Adipocyte (in vitro differentiated cells): ENCODE data around the gene LDLRAD3.
"Not testable (repeated sequence)": the region's sequence is repeated elsewhere in the genome, so short reads cannot be mapped to it uniquely, and the experiment has no call there.

Source experiments
- DNase-seq: peaks from one replicate; pipeline ENCODE4 v3.0.0-alpha.2; 2015; ENCODE audit warnings: low read depth
- H3K27me3 ChIP-seq: replicated peaks from 2 replicates; pipeline ENCODE4 v1.7.0; 2013; ENCODE audit warnings: mild to moderate bottlenecking, low read length, moderate library complexity; ENCODE audit not compliant: control insufficient read depth, insufficient read depth
- H3K36me3 ChIP-seq: 2 replicates; pipeline ENCODE4 v1.7.0; 2013; ENCODE audit warnings: low read length, mild to moderate bottlenecking, moderate library complexity; ENCODE audit not compliant: control insufficient read depth, insufficient read depth, severe bottlenecking
- H3K4me1 ChIP-seq: 2 replicates; pipeline ENCODE4 v1.7.0; 2013; ENCODE audit warnings: mild to moderate bottlenecking, low read length, moderate library complexity; ENCODE audit not compliant: control insufficient read depth, insufficient read depth
- H3K4me3 ChIP-seq: 2 replicates; pipeline ENCODE4 v1.7.0; 2013; ENCODE audit warnings: mild to moderate bottlenecking, low read length, moderate library complexity
- H3K9ac ChIP-seq: 2 replicates; pipeline ENCODE4 v1.7.0; 2013; ENCODE audit warnings: mild to moderate bottlenecking, low read length, moderate library complexity
- H3K9me3 ChIP-seq: 2 replicates; pipeline ENCODE4 v1.7.0; 2013; ENCODE audit warnings: mild to moderate bottlenecking, low read length, moderate library complexity; ENCODE audit not compliant: control insufficient read depth

The LDLRAD3 gene

GRCh38 chr11:36011574-36011973 is 67.7 kb downstream of the LDLRAD3 start:
- Histone ChIP-seq H3K4me1 (peaks cover 66% of the 10 kb centered on the region), H3K9me3 (no peaks in the 10 kb centered on the region), H3K36me3 (no peaks in the 10 kb centered on the region), H3K9ac (no peak overlapping the region), H3K27me3 (no peaks in the 10 kb centered on the region), H3K4me3 (no peak overlapping the region)
- DNase-seq: no peak

DNA sequence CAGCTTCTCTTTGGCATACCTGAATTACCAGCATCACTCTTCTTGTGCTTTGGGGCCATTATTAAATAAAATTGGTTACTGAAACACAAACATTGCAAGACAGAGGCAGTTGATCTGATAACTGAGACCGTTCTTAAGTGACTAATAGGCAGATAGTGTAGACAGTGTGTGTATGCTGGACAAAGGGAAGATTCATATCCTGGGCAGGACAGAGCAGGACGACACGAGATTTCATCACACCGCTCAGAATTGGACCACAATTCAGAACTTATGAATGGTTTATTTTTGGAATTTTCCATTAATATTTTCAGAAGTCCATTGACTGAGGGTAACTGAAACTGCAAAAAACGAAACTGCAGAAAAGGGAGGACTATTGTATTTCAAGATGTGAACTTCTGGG is 68.6 kb downstream of the LDLRAD3 start:
- Histone ChIP-seq H3K36me3 (no peaks in the 10 kb centered on the region), H3K9me3 (no peaks in the 10 kb centered on the region), H3K4me3 (peak overlapping the region; percentile 72), H3K4me1 (peaks cover 74% of the 10 kb centered on the region), H3K9ac (peak overlapping the region; percentile 66), H3K27me3 (no peaks in the 10 kb centered on the region)
- peak; percentile 18 for DNase-seq

GRCh38 chr11:36012979-36013378 is 69.1 kb downstream of the LDLRAD3 start:
- H3K36me3 ChIP-seq: no peaks in the 10 kb centered on the region
- H3K9ac ChIP-seq: peak overlapping the region; percentile 66
- H3K4me1 ChIP-seq: peaks cover 76% of the 10 kb centered on the region
- peak overlapping the region; percentile 72 for H3K4me3 ChIP-seq
- no peaks in the 10 kb centered on the region for H3K9me3 ChIP-seq
- H3K27me3 ChIP-seq: no peaks in the 10 kb centered on the region
- peak; percentile 53 for DNase-seq

GRCh38 chr11:36013446-36013845 is 69.6 kb downstream of the LDLRAD3 start:
- H3K9ac ChIP-seq, H3K36me3 ChIP-seq, H3K4me3 ChIP-seq, H3K9me3 ChIP-seq, DNase-seq, H3K27me3 ChIP-seq: not testable (repeated sequence)
- H3K4me1 ChIP-seq: peaks cover 74% of the 10 kb centered on the region

DNA sequence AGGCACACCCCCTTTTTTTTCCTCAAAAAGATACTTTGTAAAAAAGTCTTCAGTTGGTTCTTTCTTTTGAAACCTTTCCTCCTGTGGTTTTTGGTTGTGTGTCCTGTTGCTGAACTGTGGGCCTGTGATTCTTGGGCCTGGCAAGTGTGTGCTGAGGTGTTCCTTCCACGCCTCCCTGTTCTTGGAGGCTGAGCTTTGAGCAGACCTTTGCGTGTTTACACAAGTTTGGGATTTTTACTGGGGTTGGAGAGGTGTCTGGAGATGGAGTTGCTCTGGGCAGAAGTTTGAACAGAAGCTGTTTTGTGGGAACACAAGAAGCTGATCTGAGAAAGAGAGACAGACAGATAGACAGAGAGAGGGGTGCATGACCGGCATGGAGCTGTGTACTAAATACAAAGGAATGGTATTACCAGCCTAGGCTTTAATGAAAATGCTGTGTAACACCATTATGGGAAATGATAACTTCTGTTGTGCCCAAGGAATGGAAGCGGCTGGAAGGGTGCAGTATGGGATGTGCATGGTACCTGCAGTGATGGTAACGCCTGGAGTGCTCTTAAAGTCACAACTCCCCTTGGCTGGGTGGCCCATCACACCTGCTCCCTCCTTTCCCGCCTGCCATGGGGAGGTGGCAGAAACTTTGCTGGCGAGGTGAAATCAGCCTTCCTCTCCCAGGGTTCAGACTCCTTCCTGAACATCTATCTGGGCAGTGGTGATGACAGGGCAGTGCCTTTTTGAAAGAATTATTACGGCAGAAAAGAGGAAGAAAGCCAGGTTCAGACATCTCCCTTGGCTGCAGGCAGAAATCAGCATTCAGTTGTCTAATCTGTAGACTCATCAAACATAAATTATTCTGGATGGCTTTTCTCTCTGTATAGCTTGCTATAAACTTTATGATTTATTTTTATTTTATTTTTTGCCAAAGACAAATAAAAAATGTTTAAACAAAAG is 70.4 kb downstream of the LDLRAD3 start:
- H3K36me3 ChIP-seq: no peaks in the 10 kb centered on the region
- H3K27me3 ChIP-seq: no peaks in the 10 kb centered on the region
- H3K4me3 ChIP-seq: no peak overlapping the region
- DNase-seq: no peak
- H3K9ac ChIP-seq: no peak overlapping the region
- no peaks in the 10 kb centered on the region for H3K9me3 ChIP-seq
- H3K4me1 ChIP-seq: peaks cover 66% of the 10 kb centered on the region

DNA sequence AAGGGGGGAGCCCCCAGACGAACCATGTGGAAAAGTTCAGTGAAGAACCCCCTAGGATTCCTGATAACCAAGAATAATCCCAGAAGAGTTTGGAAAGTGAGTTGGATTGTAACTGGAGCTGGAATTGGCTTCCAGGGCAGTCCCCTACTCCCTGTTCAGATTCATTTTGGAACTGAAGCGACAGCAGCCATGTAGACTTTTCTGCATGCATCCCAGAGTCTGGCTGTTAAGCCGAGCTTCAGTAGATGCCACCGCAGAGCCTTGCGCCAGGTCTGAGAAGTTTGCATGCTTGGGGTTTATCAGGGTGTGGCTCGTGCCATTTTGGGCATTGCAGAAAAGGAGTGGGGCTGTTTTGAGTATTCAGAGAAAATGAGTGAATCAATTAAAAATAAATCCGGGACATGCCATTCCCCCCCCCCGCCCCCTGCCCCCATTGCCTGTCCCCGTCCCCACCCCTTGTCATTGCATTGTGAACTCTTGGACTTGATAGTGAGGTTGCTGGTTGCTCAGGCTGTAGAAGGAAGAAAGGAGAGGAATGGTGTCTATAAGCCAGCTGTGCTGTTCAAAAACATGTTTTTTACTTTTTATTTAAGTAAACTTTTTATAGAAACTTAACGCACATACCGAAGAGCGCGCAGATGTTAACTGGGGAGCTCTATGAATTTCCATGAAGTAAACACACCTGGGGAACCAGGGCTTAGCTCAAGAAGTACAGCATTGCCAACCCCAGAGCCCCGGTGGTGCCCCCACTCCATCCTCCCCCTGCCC is 71.2 kb downstream of the LDLRAD3 start:
- Histone ChIP-seq H3K27me3 (no peaks in the 10 kb centered on the region), H3K9ac (no peak overlapping the region), H3K4me1 (peaks cover 58% of the 10 kb centered on the region), H3K4me3 (peak overlapping the region; percentile 33), H3K36me3 (no peaks in the 10 kb centered on the region), H3K9me3 (no peaks in the 10 kb centered on the region)
- no peak for DNase-seq

GRCh38 chr11:36015799-36016198 is 71.9 kb downstream of the LDLRAD3 start:
- Histone ChIP-seq H3K36me3 (no peaks in the 10 kb centered on the region), H3K9ac (peak overlapping the region; percentile 31), H3K4me1 (peaks cover 52% of the 10 kb centered on the region), H3K4me3 (peak overlapping the region; percentile 33), H3K9me3 (no peaks in the 10 kb centered on the region), H3K27me3 (no peaks in the 10 kb centered on the region)
- no peak for DNase-seq

DNA sequence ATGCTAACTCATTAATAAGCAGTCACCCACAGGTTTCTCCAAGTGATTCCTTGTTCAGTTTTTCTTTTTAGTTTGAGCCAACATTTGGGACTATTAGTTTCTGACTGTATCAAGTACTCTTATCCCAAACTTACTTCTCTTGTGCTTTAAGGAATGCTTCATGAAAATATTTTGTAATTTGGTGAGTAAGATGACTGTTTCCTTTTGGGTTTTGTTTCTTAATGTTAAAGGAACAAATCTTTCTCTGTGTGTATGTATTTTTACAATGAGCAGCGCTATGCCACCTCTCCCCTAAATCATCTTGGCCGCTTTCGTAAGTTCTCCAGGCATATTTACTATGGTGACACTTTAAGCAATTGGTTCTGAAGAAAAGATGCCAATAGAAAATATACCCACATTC is 72.4 kb downstream of the LDLRAD3 start:
- H3K27me3 ChIP-seq: no peaks in the 10 kb centered on the region
- H3K4me1 ChIP-seq: peaks cover 52% of the 10 kb centered on the region
- H3K9me3 ChIP-seq: no peaks in the 10 kb centered on the region
- H3K4me3 ChIP-seq: peak overlapping the region; percentile 33
- H3K36me3 ChIP-seq: no peaks in the 10 kb centered on the region
- peak; percentile 41 for DNase-seq
- H3K9ac ChIP-seq: peak overlapping the region; percentile 31

DNA sequence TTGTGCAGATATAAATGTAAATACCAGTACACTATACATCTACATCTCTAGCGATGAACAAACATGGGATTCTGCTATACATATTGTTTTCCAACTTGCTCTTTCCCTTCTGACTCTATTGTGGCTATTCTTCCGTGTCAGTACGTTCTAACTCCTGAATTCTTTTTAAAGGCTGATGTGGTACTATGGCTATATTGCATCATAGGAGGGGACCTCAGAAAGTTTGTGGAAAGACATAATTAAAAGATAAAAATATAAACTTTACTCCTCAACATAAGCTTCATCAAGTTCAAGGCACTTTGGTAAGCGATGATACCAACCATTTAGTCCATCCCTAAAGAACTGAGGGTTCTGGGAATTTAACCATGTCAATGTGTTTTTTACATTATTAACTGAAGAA is 72.8 kb downstream of the LDLRAD3 start:
- H3K9ac ChIP-seq: peak overlapping the region; percentile 31
- no peaks in the 10 kb centered on the region for H3K9me3 ChIP-seq
- H3K4me3 ChIP-seq: peak overlapping the region; percentile 33
- H3K36me3 ChIP-seq: no peaks in the 10 kb centered on the region
- peaks cover 52% of the 10 kb centered on the region for H3K4me1 ChIP-seq
- no peaks in the 10 kb centered on the region for H3K27me3 ChIP-seq
- DNase-seq: no peak

DNA sequence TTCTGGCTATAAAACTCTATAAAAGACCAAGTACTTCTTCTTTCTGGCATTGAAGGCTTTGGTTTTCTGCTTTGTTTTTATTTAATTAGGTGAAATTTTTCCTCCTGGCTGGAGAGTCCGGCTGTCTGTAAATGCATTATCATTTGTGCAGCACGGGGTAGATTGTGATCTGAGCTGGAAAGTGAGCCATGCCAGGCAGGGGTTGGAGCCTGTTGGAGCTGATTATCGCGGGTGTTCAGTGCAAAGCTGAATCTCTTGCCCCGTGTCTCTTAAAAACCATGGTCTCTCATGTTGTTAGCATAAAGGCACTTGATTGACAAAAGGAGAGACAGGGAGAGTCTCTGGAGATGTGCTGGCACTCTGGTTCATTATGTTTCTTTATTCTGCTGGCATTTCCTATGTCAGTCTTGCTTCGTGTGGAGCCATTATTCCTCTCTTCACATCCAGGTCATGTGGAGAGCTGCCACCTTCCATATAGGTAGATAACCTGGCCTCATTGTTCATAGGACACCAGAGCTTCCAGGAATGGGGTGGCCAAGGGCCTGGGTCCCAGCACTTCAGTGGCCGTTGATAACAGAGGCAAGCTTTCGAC is 75.2 kb downstream of the LDLRAD3 start:
- Histone ChIP-seq H3K27me3 (no peaks in the 10 kb centered on the region), H3K36me3 (no peaks in the 10 kb centered on the region), H3K4me3 (no peak overlapping the region), H3K9ac (no peak overlapping the region), H3K9me3 (no peaks in the 10 kb centered on the region), H3K4me1 (peaks cover 34% of the 10 kb centered on the region)
- DNase-seq: no peak

DNA sequence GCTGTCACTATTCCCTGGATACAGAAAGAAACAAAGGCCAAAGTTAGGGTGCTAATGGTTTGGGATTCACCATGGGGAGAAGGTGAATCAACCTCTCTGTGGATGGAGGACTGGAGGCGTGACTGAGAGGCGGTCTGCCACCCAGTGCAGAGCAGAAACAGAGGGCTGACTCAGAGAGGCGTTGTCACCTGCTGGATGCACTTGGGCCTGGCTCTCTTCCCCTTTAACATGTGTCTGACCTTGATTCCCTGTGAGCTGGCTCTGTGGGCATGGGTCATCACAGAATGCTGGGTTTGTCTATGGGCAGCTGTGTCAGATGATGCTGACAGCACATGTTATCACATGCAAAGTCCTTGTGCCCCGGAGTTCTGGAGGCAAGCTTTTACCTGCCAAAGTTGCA is 75.9 kb downstream of the LDLRAD3 start:
- H3K9ac ChIP-seq: no peak overlapping the region
- H3K9me3 ChIP-seq: no peaks in the 10 kb centered on the region
- H3K27me3 ChIP-seq: no peaks in the 10 kb centered on the region
- H3K36me3 ChIP-seq: no peaks in the 10 kb centered on the region
- H3K4me1 ChIP-seq: peaks cover 27% of the 10 kb centered on the region
- DNase-seq: no peak
- H3K4me3 ChIP-seq: no peak overlapping the region
